COR-L47 (cell line): ENCODE data around the gene PPME1.
"Not testable (repeated sequence)": the region's sequence is repeated elsewhere in the genome, so short reads cannot be mapped to it uniquely, and the experiment has no call there.

Experiments used
- DNase-seq: peaks from one replicate; lab custom pipeline; 2025; lab: John Stamatoyannopoulos, UW

The PPME1 gene, protein sequence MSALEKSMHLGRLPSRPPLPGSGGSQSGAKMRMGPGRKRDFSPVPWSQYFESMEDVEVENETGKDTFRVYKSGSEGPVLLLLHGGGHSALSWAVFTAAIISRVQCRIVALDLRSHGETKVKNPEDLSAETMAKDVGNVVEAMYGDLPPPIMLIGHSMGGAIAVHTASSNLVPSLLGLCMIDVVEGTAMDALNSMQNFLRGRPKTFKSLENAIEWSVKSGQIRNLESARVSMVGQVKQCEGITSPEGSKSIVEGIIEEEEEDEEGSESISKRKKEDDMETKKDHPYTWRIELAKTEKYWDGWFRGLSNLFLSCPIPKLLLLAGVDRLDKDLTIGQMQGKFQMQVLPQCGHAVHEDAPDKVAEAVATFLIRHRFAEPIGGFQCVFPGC

DNA sequence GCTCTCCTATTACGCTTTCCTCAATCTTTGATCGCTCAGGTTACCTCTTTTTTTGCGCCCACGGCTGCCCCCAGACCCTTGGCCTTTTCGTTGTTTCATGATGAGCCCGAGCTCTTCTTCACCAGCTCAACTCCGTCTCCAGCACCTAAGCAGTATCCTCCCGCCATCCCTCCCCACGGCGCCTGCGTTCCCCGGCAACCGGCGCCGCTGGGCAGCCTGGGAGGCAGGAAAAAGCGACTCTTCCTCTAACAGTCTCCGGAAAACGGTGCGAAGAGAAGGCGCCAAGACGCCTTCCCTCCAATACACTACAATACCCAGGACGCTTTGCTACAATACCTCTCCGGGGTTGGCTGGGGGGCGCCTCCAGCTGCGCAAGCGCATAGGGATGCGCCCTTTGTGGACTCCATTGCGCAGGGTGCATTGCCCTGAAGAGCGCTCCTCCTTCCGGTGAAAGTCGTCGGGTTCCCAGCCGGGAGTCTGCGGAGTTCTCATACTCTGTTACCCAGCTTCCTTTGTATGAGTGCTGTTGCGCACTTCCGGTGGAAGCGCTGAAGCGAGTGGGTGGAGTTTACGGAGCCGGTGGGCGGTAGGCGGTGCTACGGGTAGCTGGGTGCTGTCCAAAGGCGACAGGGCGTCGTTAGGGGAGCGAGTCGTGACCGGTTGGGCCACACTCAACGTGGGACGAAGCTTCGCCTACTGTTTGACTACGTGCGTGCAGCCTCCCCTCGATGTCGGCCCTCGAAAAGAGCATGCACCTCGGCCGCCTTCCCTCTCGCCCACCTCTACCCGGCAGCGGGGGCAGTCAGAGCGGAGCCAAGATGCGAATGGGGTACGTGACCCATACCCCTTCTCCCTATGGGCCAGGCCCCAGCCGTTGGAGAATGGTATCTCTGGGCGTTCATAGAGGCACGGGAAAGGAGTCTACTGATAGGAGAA lies at the start of gene PPME1, which contains the start of gene C2CD3:
PPME1 (plus strand) TSS at position 596 of the 936 bp plus-strand sequence; CDS start at position 729, 133 bp downstream.
C2CD3 (minus strand) TSS at position 309 of the 936 bp plus-strand sequence; CDS start at position 99, 210 bp downstream.
- peak; percentile 99 for DNase-seq

DNA sequence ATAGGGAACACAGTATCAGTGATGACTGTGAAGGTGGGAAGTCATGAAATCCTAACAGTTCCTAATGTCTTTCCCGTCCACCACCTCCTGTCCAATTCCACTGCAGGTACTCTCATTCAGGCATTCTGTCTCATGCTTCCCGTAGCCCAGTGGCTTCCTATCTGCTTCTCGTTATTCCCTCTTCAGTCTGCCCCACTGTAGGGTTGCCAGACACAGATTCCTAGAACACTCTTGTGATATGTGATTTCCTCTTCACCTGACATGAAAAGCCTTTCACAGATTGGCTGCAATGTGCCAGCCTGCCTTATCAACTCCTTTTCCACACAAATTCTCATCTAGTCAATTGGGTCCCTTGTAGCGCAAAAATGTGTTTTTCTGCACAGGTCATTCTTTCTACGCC lies 49.3 kb upstream of the PPME1 start:
- no peak for DNase-seq

DNA sequence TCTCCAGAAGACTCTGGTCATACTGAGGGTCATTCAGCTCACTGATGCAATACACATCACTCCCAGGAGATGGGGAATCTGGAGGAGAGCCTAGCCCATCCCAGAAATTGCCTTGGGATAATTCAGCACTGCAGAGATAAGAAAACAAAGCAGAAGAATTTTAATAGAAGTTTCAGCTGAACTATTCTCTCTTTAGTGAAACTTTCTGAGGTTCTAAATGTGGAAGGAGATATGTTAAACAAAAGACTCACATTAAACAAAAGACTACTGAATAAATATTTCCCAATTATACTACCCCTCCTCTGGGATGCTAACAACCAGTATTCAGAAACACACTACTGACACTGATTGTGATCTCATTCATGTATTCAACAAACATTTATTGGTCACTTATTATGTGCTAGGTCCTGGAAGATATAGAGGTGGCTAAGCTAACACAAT lies 48.1 kb upstream of the PPME1 start:
- DNase-seq: no peak

DNA sequence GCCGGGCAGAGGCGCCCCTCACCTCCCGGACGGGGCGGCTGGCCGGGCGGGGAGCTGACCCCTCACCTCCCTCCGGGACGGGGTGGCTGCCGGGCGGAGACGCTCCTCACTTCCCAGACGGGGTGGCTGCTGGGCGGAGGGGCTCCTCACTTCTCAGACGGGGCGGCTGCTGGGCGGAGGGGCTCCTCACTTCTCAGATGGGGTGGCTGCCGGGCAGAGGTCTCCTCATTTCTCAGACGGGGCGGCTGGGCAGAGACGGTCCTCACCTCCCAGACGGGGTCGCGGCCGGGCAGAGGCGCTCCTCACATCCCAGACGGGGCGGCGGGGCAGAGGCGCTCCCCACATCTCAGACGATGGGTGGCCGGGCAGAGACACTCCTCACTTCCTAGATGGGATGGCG lies 42.0 kb upstream of the PPME1 start:
- DNase-seq: not testable (repeated sequence)

DNA sequence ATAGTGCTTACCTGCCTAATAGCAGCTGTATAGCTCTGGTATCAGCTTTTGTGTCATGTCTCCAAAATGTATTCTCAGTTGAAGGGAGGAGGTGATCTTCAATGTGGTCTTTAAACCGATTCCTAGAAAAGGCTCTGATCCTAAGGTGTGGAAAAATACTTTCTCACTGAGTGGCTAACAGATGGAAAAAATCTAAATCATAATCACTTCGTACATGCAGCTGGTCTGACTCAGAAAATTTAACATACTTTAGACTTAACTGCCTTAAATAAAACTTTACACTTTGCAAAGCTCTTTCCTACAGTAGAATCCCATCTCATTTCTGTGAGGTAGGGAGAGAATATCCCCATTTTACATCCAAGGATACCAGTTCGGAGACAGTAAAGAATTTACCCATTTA lies 38.3 kb upstream of the PPME1 start:
- DNase-seq: no peak

DNA sequence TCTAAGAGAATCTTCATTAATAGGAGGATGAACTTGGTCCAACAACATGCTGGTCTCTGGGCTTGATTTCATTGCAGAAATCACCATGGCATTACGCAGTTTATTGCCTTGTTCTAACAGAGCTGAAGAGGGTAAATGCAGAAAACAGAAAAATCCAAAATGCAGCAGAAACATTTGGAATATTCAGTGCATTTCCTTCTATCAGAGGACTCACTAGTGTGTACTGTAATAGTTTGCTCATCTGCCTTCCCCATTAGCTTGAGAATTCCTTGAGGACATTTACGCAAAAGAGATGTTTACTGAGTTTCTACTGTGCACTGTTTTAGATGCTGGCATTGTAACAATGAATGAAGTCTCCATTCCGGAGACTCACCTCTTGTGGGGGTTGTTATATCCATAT lies 37.7 kb upstream of the PPME1 start:
- no peak for DNase-seq

DNA sequence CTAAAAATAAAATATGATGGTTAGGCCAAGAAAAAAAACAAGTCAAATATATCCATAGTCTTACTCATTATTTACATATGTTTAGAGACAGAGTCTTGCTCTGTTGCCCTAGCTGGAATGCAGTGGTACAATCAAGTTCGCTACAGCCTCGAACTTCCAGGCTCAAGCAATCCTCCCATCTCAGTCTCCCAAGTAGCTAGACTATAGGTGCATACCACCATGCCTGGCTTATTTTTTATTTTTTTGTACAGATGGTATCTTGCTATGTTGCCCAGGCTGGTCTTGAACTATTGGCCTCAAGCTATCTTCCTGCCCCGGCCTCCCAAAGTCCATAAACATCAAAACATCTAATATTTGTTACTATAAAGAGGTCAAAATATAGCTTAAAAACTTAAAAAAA lies 36.4 kb upstream of the PPME1 start:
- DNase-seq: no peak

DNA sequence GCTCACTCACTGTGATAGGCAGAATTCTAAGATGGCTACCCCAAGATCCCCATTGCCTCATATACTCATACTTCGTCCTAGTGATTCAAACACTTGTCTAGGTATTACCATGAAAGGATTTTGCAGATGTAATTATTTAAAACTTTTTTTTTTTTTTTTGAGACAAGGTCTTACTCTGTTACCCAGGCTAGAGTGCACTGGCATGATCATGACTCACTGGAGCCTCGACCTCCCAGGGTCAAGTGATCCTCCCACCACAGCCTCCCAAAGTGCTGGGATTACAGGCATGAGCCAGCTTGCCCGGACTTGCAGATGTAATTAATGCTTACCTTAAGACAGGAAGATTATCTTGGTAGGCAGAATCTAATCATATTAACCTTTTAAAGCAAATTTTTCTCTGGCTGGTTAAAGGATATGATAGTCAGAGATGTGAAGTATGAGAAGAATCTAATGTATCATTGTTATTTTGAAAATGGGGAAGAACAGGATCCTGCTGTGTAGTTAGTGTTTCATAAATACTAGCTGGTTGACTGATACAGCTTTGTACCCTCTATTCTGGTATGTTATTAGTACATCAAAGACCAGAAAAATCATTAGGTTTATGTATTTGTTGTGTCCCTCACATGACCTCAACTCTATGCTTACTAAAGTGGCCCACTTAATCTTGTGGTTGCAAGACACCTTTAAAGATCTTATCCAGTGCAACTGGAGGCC lies 35.8 kb upstream of the PPME1 start:
- no peak for DNase-seq

DNA sequence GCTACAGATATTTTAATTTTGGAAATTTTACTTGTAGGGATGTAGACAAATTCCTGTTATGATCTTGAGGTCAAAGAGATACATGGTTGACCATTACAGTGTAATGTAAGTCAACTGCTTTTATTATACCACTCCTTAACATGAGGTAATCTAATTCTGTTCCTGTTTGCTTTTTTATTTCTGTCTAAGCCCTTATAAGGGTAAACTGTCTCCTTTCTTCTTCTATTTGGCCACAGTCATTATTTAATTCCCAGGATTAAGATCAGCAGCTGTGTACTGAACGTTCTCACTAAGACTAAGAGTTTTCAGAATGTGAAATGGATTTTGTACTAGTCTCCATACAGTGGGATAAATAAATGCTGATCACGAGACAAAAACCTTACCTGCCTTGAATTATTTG lies 33.1 kb upstream of the PPME1 start:
- no peak for DNase-seq

DNA sequence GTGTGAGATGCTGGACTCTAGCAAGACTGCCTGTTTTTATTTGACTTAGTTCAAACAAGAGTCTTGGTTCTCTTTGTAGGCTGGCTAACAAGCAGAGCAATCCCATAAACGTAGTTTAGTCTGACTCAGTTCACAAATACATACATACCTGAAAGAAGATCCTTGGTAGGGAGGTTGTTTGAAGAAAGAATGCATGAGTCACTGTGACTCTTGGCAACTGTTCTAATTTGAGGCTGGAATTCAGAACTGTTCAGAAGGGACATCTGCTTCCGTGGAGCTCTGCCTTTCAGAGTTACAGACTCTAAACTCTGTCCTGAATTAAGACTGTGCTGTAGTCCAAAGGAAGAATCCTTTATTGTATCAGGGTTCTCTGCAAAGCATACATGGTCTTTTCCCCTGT lies 32.5 kb upstream of the PPME1 start:
- DNase-seq: no peak

DNA sequence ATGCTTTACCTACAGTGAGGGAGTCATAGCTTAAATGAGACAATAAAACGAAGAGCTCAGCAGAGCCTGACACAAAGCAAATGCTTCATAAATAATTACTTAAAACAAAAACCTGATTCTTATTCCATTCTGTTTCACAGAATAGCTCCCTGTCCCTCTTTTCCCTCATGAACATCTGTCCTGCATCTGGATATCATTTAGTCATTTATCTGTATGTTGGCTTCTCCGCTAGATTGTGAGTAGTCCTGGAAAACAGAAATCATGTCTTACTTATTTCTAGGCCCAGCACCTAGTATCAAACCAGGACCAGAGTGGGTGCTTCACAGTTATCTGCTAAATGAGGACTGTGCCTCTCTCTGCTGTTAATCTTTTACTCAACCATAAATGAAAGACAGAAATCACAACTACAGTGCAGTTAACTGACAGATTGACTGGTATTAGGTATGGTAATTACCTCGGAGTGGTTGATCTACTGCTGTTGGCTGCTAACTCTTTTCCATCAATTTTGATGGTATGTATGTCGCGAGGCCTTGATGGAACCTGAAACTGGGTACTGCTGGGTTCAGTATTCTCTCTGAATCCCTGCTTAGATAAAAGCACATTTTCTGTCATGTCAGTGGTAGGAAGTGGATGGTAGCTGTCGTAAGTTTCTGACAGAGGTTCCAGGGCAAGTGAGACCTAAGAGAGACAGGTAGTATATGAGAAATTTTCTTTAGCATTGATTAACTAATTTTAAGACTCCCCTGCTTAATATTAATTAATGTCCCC lies 31.8 kb upstream of the PPME1 start:
- DNase-seq: no peak

DNA sequence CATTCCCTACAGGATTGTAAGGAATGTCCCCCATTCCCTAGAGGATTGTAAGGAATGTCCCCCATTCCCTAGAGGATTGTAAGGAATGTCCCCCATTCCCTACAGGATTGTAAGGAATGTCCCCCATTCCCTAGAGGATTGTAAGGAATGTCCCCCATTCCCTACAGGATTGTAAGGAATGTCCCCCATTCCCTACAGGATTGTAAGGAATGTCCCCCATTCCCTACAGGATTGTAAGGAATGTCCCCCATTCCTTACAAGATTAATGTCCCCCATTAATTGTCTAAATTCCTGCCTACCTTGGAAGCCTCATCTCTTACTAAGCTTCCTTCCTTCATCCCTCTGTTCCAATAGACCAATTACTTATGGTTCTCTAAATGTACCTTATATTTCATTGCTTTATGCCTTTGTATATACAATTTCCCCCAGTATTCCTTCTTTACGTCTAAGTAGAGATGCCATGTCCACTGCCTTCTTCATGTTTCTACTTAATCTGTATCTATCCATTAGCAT lies 31.1 kb upstream of the PPME1 start:
- not testable (repeated sequence) for DNase-seq

DNA sequence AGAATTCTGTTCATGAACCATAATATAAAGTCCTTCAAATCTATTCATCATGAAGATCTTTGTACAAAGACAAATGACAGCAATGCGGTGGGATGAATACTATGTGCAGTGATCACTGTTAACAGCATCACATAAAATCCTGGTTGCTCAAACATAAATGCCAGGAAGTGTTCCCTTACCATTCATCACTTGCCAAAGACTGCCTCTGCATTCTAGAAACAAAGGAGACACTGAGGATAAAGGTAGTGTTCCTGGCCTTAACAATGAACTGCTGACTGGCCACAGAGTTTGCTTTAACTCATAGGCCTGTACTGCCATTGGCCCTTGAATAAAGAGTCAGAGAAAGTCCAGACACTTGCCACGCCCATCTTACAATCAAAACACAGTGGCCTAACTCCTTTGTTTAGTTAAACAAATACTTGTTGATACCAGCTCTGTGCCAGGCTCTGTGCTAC lies 29.8 kb upstream of the PPME1 start:
- no peak for DNase-seq

DNA sequence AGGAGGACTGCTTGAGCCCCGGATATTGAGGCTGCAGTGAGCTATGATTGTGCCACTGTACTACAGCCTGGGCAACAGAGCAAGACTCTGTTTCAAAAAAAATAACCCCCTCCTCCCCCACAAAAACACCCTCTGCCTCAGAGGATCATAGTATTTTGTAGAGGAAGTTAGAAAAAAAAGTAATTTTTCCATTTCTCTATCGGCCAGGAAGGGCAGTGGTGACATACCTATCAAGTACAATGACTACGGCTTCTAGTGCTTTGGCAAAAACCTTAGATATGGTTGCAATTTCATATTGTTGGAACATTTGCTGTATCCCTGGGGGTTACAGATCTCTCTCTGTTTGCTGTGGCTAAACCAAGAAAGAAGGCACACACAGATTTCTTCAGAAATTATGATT lies 29.2 kb upstream of the PPME1 start:
- DNase-seq: no peak

DNA sequence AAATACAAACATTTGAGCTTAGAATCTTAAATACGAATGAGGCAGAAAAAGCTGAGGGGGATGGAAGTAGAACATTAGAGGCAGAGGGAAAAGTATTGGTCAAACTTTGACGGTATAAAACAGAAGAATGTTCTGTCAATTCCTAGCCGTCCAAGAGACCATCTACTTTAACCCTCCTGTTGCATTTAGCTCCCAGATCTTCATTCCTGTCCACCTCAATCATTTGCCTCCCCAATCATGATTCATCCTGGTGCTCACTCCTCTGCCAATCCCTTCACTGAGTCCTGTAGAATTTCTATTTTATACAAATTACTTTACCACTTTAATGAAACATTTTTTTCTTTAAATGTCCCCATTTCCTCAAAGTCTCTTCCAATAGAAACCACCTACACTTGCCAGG lies 28.5 kb upstream of the PPME1 start:
- DNase-seq: no peak

DNA sequence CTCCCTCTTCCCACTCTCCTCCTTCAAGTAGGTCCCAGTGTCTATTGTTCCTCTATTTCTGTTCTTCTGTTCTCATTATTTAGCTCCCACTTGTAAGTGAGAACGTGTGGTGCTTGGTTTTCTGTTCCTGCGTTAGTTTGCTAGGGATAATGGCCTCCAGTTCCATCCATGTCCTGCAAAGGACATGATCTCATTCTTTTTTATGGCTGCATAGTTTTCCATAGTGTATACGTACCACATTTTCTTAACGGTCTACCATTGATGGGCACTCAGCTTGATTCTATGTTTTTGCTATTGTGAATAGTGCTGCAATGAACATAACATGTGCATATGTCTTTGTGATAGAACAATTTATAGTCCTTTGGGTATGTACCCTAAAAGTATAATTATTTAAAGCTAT lies 26.5 kb upstream of the PPME1 start:
- DNase-seq: no peak

DNA sequence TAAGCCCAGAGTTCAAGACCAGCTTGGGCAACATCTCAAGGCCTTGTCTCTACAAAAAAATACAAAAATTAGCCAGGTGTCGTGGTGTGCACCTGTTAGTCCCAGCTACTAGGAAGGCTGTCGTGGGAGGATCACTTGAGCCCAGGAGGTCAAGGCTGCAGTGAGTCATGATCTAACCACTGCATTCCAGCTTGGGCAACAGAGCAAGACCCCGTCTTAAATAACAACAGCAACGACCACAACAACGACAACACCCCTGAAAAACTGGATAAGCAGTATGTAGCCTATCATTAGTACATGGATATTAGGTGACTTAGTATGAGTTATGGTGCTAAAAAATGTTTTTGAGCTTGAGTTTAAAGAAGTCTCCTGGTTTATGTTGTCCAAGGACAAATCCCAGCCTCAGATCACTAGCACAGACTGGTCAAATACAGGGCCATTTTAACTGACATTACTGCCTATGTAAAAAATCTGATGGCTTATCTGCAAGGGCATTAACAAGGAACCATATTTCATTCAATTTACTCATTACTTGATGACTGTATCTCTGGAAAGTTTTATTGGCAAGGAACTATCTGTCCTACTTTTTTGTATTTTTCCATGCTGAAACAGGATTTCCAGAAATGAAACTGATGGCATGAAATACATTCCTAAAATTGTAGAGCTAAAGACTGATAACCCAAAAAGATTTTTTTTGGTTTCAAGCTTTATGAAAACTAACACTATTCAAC lies 23.7 kb upstream of the PPME1 start:
- DNase-seq: no peak

DNA sequence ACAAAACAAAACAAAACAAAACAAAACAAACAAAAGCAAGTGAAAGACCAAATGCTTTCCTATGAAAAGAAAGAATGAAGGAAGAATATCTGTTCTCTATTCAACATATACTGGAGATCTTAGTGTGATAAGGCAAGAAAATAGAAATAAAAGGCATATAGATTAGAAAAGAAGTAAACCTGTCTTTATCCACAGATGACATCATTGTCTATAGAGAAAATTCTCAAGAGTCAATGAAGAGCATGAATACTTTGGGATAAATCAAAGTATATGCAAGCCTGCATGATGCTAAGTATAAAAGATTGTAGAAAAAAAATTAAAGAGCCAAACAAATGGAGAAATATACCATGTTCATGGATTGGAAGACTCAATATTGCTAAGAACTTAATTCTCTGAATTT lies 17.9 kb upstream of the PPME1 start:
- no peak for DNase-seq

DNA sequence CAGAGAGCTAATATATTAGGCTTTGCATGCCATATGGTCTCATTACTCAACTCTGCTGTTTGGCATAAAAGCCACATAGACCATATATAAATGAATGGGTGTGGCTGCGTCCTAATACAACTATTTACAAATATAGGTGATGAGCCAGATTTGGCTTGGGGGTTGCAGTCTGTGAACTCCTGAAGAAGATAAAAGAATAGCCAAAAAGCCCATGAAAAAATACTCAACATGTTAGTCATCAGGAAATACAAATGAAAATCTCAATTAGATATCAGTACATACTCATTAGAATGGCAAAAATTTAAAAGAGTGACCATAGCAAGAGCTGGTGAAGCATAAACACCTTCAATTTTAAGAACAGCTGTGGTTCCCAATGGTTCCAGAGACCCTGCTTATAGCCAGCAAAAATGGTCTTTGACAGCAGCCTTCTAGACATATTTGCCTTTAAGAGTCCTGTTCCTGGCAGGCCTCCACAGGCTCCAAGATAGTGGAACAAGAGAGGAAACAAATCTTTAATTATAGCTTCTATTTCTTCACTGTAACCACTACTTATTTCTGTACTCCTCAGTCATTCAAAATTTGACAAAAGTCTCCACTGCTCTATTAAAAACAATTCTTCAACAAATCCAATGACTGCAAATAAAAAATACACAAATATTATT lies 16.3 kb upstream of the PPME1 start:
- DNase-seq: no peak

DNA sequence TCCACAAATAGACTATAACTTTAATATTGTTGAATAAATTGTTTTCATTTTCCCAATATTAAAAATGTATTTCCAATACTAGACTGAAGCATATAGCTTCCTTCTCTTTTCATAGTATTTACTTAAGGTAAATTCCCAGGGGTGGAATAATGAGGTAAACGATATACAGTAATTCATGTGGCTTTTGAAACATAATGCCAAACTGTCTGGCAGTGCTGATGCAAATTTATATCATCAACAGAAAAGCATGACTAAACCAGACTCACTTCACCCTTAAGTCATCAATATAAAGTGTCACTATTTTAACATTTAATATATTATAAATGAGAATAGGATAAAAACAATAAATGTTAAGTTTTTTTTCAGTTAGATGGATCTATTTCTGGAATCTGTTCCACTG lies 13.9 kb upstream of the PPME1 start:
- DNase-seq: no peak
